Activated T-cell treated with anti-CD3 and anti-CD28 coated beads, Interleukin-2, amount 50 U/mL, for 1 hour (primary cell): ENCODE data around the gene FASTKD1.
"Not testable (repeated sequence)": the region's sequence is repeated elsewhere in the genome, so short reads cannot be mapped to it uniquely, and the experiment has no call there.

Experiments used
- DNase-seq: peaks from one replicate; pipeline ENCODE4 v3.0.0-alpha.2; 2020

FASTKD1 gene

DNA sequence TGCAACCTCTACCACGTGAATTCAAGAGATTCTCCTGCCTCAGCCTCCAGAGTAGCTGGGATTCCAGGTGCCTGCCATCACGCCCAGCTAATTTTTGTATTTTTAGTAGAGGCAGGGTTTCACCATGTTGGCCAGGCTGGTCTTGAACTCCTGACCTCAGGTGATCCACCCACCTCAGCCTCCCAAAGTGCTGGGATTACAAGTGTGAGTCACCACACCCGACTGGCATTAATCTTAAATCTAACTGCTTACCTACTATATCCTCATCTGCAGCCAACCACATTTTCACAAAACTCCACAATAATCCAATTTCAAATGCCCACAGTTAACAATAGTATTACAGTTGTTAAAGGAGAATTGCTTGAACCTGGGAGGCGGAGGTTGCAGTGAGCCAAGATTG is 2.9 kb downstream of the FASTKD1 start:
- DNase-seq = not testable (repeated sequence)

DNA sequence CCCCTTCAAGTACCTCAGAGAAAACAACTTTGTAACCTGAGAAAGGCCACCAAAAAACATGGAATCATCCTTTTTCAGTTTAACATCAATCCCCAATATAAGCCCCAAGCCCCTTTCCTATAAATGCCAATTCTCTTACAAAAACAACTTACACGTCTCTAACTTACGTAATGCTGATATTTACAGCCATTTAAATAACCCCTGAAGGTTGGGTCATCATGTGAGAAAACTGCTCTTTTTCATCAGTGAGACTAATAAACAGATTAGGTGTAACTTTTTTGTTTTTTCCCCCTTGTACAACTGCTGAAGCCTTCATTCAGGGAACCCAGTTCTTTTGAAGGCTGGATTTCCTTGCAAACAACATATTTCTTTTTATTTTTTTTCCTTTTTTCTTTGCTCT is 3.7 kb downstream of the FASTKD1 start:
- no peak for DNase-seq

DNA sequence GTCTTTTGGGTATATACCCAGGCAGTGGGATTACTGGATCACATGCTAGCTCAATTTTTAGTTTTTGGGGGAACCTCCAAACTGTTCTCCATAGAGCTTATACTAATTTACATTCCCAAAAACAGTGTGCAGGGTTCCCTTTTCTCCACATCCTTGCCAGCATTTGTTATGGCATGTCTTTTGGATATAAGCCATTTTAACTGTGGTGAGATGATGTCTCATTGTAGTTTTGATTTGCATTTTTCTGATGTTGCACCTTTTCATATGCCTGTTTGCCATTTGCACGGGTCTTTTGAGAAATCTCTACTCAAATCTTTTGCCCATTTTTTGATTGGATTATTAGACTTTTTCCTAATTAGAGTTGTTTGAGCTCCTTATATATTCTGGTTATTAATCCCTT is 8.0 kb downstream of the FASTKD1 start:
- no peak for DNase-seq

DNA sequence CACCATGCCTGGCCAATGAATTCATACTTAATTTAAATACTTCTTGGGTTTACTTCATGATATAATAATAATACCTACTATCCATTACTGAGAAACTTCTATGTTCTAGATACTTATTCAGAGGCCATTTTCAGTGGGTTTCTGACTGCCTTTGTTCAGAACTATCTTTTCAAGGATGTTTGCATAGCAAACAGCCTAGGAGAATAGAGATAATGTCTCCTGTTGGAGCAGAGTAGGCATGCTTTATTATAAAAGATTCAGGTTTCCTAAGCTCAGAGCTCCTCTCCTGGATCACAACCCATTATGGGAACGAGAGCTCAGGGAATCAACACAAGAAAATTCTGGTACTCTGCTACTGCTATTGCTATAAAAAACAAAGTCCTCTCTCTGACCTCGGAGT is 11.1 kb downstream of the FASTKD1 start:
- no peak for DNase-seq

GRCh38 chr2:169562084-169562483 is 11.6 kb downstream of the FASTKD1 start:
- not testable (repeated sequence) for DNase-seq

DNA sequence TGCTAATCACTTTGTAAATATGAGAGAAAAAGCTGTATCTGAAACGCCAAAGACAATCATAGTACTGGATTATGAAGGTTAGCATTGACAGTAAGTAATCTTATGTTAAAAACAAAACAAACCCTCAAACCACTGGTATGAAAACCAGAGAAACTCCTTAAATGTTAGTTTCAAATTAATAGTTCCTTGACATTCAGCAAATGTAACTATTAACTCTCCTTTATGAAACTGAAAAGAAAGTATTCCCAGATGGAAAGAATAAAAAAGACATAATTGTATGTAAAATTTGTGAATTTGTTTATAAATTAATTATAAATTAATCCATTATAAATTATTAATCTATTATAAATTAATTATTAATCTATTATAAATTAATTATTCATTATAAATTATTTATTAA is 12.3 kb downstream of the FASTKD1 start:
- DNase-seq = no peak

- no peak for DNase-seq
These were observed 26.9 kb downstream of the FASTKD1 start for GRCh38 chr2:169546756-169547155.

GRCh38 chr2:169542433-169542832 is 31.2 kb downstream of the FASTKD1 start:
- DNase-seq = no peak

DNA sequence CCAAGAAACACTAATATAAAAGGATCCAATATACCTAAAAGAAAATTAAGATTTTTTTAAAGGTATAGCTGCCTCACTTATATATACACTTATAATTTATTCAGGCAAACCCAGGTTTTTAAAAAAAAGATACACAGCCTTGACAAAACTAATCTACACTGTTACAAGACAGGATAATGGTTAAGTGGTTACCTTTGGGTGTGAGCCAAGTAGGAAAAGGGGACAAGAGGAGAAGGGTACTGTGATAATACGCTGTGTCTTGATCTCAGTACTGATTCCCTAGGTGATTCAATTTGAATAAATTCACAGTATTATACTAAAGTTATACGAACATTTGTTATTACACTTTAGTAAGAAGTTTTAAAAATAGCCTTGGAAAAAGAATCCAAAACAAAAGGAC is 33.5 kb downstream of the FASTKD1 start:
- no peak for DNase-seq

DNA sequence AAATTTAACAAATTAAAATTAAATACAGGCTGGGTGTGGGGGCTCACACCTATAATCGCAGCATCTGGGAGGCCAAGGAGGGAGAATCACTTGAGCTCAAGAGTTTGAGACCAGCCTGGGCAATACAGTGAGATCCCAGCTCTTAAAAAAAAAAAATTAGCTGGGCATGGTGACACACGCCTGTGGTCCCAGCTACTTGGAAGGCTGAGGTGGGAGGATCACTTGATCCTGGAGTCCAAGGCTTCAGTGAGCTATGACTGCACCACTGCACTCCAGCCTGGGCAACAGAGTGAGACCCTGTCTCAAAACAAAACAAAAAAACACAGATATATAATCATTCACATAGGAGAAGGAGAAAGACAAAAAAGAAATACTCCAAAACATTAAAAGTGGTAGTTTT is 34.2 kb downstream of the FASTKD1 start:
- DNase-seq = not testable (repeated sequence)

- peak; percentile 71 for DNase-seq
These were observed 45.4 kb downstream of the FASTKD1 start for GRCh38 chr2:169528271-169528701.

GRCh38 chr2:169526451-169526850 is 47.2 kb downstream of the FASTKD1 start:
- no peak for DNase-seq

DNA sequence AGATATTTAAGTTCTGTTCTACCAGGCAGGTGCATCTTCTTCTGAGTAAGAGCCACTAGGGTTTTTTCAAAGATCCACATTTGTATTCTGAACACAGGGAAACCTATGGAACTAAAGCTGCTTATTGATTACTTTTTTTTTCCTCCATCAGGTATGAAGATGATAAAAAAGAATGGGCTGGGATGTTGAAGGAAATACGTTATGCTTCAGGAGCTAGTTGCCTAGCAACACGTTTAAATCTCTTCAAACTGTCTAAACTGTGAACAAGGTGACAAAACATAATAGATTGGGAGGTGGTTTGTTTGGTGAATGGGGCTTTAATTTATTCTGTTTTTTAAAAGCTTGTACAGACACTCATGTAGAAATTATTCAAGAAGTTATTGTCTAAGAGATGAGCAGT is 48.2 kb downstream of the FASTKD1 start:
- DNase-seq = no peak

- DNase-seq = no peak
These were observed 50.0 kb downstream of the FASTKD1 start for GRCh38 chr2:169523681-169524080.

GRCh38 chr2:169520896-169521295 is 52.8 kb downstream of the FASTKD1 start:
- DNase-seq = no peak

DNA sequence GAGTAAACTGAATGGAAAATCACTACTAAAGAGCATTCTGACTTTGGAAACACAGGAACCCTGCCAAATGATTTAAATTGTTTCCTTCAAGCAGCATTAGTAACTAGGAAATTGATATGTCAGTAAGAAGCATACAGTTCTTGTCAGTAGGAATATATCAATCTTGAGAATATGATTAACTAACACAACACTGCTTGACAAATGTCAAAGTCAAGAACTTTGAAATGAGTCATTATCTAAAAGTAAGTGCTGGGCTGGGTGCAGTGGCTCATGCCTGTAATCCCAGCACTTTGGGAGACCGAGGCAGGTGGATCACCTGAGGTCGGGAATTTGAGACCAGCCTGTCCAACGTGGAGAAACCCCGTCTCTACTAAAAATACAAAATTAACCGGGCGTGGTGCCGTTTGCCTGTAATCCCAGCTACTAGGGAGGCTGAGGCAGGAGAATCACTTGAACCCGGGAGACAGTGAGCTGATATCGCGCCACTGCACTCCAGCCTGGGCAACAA is 57.1 kb downstream of the FASTKD1 start:
- not testable (repeated sequence) for DNase-seq

DNA sequence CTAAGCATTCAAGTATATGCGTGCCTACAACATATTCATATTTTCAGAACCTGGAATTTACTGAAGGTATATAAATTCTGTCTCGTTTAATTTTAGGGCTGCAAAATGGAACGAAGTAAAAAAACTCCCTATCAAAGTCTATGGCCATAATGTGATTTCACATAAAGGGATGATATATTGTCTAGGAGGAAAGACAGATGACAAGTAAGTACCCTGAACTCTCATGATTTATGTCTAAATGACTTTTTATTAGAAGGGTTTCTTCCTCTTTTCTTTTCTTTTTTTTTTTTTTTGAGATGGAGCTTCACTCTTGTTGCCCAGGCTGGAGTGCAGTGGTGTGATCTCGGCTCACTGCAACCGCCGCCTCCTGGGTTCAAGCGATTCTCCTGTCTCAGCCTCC is 58.9 kb downstream of the FASTKD1 start:
- DNase-seq = not testable (repeated sequence)

DNA sequence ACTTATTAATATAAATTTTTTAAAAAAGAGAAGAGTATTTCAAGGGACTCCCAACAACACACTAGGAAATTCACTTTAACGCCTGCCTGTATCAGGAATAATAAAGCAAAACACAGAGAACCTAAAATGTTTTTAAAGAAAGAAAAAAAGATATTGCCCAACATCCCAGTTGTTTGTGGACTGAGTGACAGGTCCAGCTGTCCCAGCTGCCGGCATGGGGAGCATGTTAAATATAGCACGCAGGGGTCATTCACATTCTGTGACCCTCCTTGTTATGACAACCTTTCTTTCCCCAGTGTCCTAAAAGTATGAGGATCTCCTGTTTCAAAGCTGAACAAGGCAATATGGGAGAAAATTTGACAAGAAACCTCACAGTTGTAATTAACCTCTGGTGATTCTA is 59.7 kb downstream of the FASTKD1 start:
- no peak for DNase-seq

GRCh38 chr2:169513094-169513493 is 60.6 kb downstream of the FASTKD1 start:
- DNase-seq = no peak

- no peak for DNase-seq
These were observed 61.1 kb downstream of the FASTKD1 start for GRCh38 chr2:169512525-169512924.

DNA sequence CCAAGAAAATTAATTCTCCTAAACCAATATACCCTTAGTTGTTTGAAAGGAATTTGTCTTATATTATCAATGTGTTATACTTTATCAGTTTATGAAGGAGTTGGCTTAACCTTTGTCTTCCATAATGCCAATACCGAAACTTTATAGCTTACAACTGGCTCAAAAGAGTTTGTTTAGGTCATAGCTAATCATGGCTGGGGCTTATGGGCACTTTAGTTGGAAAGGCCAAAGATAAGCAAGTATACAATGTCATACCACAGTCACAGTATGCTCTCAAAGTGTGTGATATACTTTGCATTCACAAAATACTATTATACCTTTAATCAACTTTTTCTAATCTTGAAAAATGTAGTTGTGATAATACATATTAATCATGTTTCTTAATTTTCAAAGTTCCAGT is 61.8 kb downstream of the FASTKD1 start:
- no peak for DNase-seq

- no peak for DNase-seq
These were observed 63.2 kb downstream of the FASTKD1 start for GRCh38 chr2:169510496-169510895.

- DNase-seq = no peak
These were observed 63.7 kb downstream of the FASTKD1 start for GRCh38 chr2:169509955-169510354.

- no peak for DNase-seq
These were observed 64.3 kb downstream of the FASTKD1 start, which contains the start of gene KLHL41 for GRCh38 chr2:169509298-169509885. TSS of gene KLHL41 (plus strand) at chr2:169509702. CDS start at chr2:169509779, 77 bp downstream.

- no peak for DNase-seq
These were observed 66.0 kb downstream of the FASTKD1 start for GRCh38 chr2:169507698-169508097.
